Measurements from ENCODE around the gene PNO1.

PNO1 gene

DNA sequence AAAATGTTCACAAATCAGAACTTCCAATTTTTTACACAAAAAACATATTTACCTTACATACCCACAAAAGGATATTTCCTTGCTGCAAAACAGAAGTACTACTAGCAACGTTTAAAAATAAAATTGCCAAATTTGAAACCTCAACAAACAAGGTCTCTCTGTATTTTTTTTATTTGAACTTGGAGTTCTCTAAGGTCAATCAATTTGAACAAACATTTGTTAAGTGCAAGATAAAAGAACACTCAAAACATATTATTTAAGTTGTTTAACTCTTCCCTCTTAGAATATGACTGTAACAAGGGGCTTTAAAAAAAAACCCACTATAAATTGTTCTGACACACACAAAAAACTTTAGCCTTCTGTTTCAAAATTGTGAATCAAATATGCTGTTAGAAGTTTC is 29.6 kb downstream of the PNO1 start:
- H3K9me3 ChIP-seq (ENCODE audit: insufficient read depth, low read depth, low read length): no peaks in the 10 kb centered on the region
- no peaks in the 10 kb centered on the region for H3K4me1 ChIP-seq (ENCODE audit: insufficient read depth, low read length, poor library complexity, severe bottlenecking)
- peaks cover 34% of the 10 kb centered on the region for H4K20me1 ChIP-seq (ENCODE audit: insufficient read depth, low read length, poor library complexity, severe bottlenecking)
- H3K79me2 ChIP-seq (ENCODE audit: insufficient read depth, low read length): peaks cover 59% of the 10 kb centered on the region
- no peak overlapping the region for H3K4me2 ChIP-seq (ENCODE audit: low read depth, low read length, poor library complexity, severe bottlenecking)
- no peaks in the 10 kb centered on the region for H3K27me3 ChIP-seq (ENCODE audit: insufficient read depth, low read length, poor library complexity, severe bottlenecking)
- H3K36me3 ChIP-seq (ENCODE audit: insufficient read depth, low read length): peaks cover 45% of the 10 kb centered on the region; the same call in 1 of the 2 replicates
- no peak overlapping the region for H3K9ac ChIP-seq (ENCODE audit: low read depth, low read length, poor library complexity, severe bottlenecking)
- TF ChIP-seq CTCF (conservative IDR thresholded peaks at IDR 0.05; ENCODE audit: low read length): no peak
- TF ChIP-seq EZH2phosphoT487 (IDR thresholded peaks at IDR 0.05; ENCODE audit: borderline replicate concordance): no peak
- H3F3A ChIP-seq (ENCODE audit: low read depth): no peaks in the 10 kb centered on the region
- no peaks in the 10 kb centered on the region for H3K9me2 ChIP-seq (replicated peaks; ENCODE audit: low read depth, low read length)
- H2AFZ ChIP-seq (ENCODE audit: low read length): no peak overlapping the region
- H3K4me3 ChIP-seq (ENCODE audit: low read length, poor library complexity, severe bottlenecking): no peak overlapping the region

DNA sequence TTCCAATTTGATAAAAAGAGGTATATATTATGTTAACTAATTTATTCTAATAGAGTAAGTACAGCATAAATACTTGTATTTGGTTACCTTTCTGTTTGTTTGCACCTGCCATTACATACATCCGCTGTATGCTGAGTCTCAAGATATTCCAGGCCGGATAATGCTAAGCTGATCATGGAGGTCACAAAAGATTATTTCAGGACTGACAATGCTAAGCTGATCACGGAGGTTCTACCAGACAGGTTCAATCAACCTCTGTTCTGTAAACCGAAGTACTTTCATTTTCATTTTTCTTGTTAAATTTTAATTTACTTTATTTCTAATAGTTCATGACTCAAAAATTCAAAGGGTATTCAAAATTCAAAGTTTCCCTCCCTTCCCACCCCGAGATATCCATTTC is 31.1 kb downstream of the PNO1 start:
- no peak overlapping the region for H3K9ac ChIP-seq (ENCODE audit: low read depth, low read length, poor library complexity, severe bottlenecking)
- H3F3A ChIP-seq (ENCODE audit: low read depth): no peaks in the 10 kb centered on the region
- peaks cover 47% of the 10 kb centered on the region for H4K20me1 ChIP-seq (ENCODE audit: insufficient read depth, low read length, poor library complexity, severe bottlenecking)
- H3K4me2 ChIP-seq (ENCODE audit: low read depth, low read length, poor library complexity, severe bottlenecking): no peak overlapping the region
- no peak overlapping the region for H3K4me3 ChIP-seq (ENCODE audit: low read length, poor library complexity, severe bottlenecking)
- H3K4me1 ChIP-seq (ENCODE audit: insufficient read depth, low read length, poor library complexity, severe bottlenecking): no peaks in the 10 kb centered on the region
- no peaks in the 10 kb centered on the region for H3K9me3 ChIP-seq (ENCODE audit: insufficient read depth, low read depth, low read length)
- peaks cover 73% of the 10 kb centered on the region for H3K79me2 ChIP-seq (ENCODE audit: insufficient read depth, low read length)
- H3K9me2 ChIP-seq (replicated peaks; ENCODE audit: low read depth, low read length): no peaks in the 10 kb centered on the region
- no peak for TF ChIP-seq EZH2phosphoT487 (IDR thresholded peaks at IDR 0.05; ENCODE audit: borderline replicate concordance)
- no peak for TF ChIP-seq CTCF (conservative IDR thresholded peaks at IDR 0.05; ENCODE audit: low read length)
- H3K36me3 ChIP-seq (ENCODE audit: insufficient read depth, low read length): peaks cover 30% of the 10 kb centered on the region; the same call in 1 of the 2 replicates
- H2AFZ ChIP-seq (ENCODE audit: low read length): no peak overlapping the region
- H3K27me3 ChIP-seq (ENCODE audit: insufficient read depth, low read length, poor library complexity, severe bottlenecking): no peaks in the 10 kb centered on the region

DNA sequence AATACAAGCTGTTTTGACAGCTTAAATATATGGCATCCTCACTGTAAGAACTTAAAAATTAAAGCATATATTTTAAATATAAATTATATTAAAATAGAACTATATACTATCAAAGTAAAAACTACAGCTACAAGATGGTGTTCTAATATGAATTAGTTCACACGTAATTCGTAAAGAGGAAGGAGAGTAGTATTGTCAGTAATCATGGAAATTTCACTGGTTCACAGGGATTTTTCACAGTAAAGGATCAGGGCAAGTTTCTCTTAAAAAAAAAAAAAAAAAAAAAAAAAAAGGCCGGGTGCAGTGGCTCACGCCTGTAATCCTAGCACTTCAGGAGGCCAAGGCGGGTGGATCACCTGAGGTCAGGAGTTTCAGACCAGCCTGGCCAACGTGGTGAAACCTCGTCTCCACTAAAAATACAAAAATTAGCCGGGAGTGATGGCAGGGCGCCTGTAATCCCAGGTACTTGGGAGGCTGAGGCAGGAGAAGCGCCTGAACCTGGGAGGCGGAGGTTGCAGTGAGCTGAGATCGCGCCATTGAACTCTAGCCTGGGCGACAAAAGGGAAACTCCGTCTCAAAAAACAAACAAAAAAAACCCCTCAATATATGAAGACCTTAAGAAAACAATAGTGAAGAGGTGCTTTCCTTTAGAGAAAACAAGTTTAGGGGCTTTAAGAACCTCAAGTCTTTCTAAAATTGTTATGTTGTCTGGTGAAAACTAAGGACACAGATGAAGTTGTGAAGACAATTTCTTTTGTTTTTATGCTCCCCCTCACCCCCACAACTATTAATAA is 32.5 kb downstream of the PNO1 start:
- Histone ChIP-seq H3K4me3 (ENCODE audit: low read length, poor library complexity, severe bottlenecking) (no peak overlapping the region), H2AFZ (ENCODE audit: low read length) (no peak overlapping the region), H3F3A (ENCODE audit: low read depth) (no peaks in the 10 kb centered on the region), H3K27me3 (ENCODE audit: insufficient read depth, low read length, poor library complexity, severe bottlenecking) (no peaks in the 10 kb centered on the region), H3K4me2 (ENCODE audit: low read depth, low read length, poor library complexity, severe bottlenecking) (no peak overlapping the region), H4K20me1 (ENCODE audit: insufficient read depth, low read length, poor library complexity, severe bottlenecking) (peaks cover 56% of the 10 kb centered on the region), H3K4me1 (ENCODE audit: insufficient read depth, low read length, poor library complexity, severe bottlenecking) (no peaks in the 10 kb centered on the region), H3K79me2 (ENCODE audit: insufficient read depth, low read length) (peaks cover 87% of the 10 kb centered on the region), H3K9me2 (replicated peaks; ENCODE audit: low read depth, low read length) (no peaks in the 10 kb centered on the region), H3K9ac (ENCODE audit: low read depth, low read length, poor library complexity, severe bottlenecking) (no peak overlapping the region), H3K36me3 (ENCODE audit: insufficient read depth, low read length) (peaks cover 21% of the 10 kb centered on the region; the same call in 1 of the 2 replicates), H3K9me3 (ENCODE audit: insufficient read depth, low read depth, low read length) (no peaks in the 10 kb centered on the region)
- no peak for TF ChIP-seq EZH2phosphoT487 (IDR thresholded peaks at IDR 0.05; ENCODE audit: borderline replicate concordance)
- TF ChIP-seq CTCF (conservative IDR thresholded peaks at IDR 0.05; ENCODE audit: low read length): no peak

All from Loucy (cell line).